GM19035 (cell line): ENCODE measurements around the gene HAAO.

Experiments
- ATAC-seq: cut with Tn5 transposase; IDR thresholded peaks from one replicate; pipeline ENCODE4 v1.9.1; 2021; ENCODE audit not compliant: unreplicated experiment

The HAAO gene

DNA sequence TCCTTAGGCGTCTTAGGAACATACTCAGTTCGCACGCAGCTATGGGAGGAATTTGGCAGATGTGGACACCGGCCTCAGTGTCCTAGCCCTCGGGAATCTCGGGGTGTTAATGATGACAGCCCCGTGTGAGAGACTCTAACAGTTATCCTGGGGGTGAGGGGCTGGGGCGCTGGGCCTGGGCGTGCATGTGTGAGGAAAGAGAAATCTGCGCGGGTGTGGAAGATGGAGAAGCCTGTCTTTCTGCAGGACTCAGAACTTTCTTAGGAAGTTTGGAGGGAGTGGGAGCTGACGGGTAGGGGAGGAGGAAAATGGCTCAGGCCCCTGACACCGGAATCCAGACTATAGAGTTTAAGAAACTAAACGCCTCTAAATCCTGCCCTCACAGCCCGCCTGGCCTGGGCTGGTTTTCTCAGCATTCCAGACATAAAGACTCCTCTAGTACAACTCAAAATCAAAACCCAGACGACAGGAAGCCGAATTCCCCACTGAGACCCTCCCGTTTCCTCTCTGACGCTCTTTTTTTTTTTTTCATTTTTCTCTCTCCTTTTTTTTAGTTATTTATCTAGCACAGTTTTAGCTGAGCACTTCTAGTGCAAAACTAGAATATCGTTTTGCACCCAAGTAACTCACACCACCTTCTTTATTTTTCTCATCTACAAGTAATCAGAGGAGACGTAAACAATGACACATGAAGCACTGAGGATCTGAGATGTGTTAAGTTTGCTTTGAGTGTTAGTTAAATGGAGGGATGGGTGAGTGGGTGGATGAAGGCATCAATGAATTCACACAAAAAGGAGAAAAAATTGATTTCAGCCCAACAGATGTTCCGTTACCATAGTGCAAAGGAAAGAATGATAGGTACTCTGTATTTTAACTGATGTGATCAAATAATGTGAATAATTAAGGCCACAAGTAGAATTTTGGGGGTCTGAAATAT lies 1.2 kb upstream of the HAAO start:
- ATAC-seq, result no peak

DNA sequence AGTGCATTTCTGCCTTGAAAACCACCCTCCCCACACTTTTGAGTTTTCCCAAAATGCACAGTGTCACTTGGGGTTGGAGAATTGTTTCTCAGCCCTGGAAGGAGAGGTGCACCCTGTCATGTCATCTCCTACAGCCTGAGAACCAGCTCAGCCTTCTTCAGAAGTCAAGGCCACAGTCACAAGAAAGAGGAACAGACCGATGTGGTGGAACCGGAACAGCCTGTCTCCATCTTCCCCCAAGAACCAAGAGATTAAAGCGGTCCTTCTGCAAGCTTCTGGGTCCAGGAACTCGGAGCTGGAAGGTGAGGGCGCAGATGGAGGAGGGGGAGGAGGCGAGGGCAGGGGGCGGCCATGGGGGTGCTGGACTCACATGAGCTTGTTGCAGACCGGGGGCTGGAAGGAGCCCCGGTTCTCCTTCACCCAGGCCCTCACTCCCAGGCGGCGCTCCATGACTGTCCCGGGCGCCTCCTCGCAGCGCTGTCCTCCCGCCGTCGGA lies 248 bp downstream of the HAAO start:
- peak; percentile 16 for ATAC-seq

DNA sequence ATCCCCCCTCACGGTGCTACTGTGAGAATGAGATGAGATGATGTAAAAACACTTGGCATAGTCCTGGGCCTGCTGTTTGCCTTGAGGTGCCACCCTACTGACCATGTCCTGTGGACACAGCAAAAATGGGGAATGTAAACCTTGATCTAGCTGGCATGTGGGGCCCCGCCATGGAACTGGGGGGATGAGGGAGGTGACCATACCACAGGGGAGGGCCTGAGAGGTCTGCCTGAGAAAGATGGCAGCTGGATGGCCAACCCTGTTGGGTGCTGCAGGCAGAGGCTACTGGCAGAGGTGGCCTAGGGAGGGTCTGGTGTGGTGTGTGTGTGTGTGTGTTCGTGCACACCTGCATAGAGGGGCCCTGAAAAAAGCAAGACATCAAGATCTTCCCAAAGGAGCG lies 777 bp downstream of the HAAO start:
- no peak for ATAC-seq

DNA sequence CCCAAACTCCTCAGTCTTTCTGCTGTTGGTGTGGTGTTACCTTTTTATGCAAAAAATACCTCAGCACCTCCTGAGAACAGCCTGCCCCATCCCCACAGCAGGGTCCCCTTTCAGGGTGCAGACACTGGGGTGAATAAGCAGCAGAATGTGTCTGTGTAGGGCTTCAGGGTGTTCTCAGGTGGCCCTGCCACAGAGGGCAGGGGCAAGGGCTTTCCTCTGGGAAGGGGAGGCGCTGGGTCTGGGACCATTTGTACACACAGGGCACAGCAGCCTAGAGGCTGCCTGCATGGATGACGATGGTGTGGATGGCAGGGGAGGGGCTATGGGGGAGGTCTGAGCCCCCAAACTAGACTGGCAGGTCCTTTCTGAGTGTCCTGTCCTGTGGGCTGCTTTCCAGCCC lies 2.6 kb downstream of the HAAO start:
- ATAC-seq, result no peak

DNA sequence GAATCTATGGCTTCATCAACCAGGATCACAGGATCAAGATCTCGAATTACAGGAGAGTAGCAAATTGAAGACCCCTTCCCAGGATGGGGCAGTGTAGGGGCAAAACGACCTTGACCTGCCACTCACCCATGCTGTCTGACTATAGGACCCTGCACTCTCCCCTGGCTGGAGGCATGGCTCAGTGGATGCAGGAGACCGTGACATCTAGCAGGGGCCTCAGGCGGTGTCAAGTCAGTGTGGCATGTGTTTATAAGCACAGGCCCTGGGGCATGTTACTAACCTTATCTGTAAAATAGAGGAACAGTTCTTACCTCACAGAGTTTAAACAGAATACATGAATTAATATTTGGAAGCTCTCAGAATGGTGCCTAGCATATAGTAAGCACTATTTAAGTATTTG lies 3.5 kb downstream of the HAAO start:
- no peak for ATAC-seq

DNA sequence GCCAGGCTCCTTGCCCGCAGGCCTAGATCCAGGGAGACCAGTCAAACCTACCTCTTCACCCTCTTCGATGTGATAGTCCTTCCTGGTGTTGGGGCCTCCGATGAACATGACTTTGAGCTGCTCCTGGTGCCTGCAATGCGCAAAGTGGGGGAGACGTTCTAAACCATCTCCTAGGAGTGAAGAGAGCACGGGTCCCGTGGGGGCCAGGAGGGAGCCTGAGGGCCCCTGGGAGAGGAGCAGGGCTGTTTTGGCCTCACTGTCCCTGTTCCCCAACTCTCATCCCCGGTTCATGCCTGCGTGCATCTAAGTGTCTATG lies 3.9 kb downstream of the HAAO start:
- ATAC-seq, result no peak

DNA sequence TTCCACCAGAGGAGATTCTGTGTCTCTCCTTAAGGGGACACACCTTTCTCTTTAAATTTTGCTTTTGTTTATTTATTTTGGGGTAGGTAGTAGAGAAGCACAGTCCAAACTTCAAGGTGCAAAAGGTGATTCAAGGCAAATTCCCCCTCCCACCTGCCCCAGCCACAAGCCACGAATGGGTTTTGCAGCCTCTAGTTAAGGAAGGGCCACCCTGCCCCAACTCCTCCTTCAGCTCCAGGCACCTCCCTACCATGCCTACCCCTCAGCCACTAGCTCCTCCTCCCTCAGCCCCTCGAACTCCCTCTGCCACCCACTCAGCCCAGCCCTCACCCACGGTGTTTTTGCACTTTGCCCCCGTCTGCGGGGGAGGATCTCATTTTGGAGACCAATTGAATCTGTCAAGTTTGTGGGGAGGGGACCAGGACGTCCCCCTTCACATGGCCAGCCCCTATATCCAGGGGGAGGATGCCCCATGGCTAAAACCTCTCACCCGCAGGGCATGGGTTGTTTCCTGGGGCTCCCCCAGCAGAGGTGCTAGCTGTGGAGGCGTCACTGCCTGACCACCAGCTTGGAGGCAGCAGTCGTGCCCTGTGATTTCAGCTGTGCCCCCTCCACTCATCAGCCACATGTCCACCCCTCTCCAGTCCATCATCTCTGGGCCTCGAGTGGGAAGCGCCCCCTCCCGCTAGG lies 4.5 kb downstream of the HAAO start:
- no peak for ATAC-seq

DNA sequence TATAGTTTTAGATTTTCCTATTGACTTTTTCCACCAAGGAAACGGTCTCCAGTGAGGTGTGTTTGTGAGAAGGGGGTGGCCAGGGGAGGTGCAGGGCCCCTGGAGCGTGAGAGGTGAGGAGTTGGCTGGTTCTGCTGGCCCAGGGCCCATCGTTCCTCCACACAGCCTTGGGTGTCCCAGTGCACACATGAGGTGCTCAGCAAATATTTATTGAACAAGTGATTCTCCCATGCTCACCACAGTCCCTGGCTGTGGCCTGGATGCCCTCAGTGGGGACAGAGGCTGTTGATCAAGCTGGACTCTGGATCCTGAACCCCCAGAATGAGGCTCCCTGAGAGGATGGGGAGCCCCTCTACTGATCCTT lies 5.0 kb downstream of the HAAO start:
- ATAC-seq, result no peak

DNA sequence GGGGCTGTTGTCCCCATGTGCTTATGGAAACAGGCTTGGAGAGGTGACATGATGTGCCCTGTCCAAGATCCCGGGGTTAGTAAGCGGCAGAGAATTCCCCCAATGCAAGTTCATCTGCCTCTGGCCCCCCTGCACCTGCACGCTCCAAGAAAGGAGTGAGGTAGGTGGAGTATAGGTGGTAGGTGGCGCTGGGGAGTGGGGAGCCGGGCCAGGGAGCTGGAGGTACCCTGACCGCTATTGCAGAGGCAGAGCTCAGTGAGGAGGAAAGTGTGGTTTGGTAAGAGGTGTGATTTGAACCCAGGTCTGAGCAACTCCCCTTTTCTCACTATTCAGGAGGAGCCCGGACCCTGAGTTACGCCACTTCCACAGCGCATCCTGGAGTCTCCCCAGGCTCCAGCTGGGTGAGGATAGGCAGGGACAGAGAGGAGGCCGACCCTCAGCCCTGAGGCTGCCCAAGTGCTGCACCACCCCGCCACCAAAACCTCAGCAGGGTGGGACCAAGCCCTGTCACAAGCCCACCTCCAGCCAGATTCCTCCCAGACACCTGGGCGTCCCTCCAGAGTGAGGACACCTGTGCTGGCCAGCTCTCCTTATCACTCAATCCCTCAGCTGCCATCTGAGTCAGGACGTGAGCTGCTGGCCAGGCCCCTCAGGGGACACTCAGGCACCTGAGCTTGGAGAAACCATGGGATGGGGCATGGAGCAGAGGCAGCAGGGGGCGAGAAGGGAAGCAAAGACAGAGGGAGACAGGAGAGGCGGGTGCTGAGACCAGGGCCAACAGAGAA lies 5.6 kb downstream of the HAAO start:
- ATAC-seq, result no peak

DNA sequence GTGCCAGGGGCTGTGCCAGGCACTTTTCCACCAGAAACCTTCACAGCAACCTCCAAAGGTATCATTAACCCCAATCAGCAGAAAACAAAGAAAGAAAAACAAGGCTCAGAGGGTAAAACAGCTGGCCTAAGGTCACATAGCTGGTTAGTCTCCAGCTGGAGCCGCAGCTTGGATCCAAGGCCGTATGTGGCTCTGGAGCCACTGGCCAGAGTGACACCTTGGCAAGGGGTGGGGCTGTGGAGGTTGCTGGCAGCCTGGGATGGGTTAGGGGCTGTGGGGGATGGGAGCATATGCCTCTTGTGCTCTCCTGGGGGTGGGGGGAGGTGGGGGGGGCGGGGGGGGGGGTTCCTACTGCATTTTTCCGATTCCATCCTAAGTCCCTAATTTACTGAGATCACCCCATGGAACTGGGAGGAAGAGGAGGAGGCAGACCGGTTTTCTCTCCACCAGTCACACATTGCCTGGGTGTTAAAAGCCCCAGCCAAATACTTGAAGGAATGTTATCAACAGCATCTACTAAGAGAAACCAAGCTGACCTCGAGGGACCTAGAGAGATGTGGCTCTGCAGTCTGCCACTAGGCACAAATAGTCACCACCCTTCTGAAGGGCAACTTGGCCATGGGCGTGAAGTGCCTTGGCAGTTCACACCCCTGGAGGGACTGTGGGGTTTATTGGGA lies 8.0 kb downstream of the HAAO start:
- ATAC-seq, result no peak

DNA sequence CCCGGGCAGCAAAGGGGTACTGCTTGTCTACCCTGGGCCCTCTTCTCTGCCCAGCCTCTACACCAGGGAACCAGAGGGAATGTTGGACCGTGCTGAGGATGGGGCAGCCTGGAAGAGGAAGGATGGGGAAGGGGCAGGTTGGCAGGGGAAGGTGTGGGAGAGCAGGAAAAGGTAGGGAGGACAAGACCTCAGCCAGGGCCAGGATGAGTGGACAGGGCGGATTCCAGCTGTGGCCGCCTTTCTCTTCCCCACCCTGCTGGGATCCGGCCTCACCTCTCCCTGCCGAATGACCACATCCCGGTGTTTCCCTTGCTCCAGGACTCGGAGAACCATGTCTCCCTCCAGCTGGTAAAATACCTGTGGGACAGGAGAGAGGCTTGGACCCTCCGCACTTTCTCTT lies 8.9 kb downstream of the HAAO start:
- ATAC-seq, result no peak

DNA sequence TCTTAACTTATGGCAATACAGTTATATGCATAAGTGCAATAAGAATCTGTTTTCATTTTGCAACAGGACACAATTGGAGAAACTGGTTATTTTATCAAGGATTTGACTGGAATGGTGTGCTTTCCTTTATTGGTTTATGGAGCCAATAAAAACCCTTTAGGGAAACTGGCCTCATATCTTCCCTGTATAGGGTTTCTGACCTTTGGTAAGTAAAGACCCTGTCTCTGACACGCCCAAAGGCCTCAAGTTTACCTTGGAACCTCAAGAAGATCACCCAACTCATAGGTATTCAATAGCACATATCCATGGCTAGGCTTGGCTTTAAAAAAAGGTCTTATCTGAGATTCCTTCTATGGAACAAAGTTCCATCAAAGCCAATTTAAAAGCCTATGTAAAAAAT lies 11.2 kb downstream of the HAAO start:
- no peak for ATAC-seq

DNA sequence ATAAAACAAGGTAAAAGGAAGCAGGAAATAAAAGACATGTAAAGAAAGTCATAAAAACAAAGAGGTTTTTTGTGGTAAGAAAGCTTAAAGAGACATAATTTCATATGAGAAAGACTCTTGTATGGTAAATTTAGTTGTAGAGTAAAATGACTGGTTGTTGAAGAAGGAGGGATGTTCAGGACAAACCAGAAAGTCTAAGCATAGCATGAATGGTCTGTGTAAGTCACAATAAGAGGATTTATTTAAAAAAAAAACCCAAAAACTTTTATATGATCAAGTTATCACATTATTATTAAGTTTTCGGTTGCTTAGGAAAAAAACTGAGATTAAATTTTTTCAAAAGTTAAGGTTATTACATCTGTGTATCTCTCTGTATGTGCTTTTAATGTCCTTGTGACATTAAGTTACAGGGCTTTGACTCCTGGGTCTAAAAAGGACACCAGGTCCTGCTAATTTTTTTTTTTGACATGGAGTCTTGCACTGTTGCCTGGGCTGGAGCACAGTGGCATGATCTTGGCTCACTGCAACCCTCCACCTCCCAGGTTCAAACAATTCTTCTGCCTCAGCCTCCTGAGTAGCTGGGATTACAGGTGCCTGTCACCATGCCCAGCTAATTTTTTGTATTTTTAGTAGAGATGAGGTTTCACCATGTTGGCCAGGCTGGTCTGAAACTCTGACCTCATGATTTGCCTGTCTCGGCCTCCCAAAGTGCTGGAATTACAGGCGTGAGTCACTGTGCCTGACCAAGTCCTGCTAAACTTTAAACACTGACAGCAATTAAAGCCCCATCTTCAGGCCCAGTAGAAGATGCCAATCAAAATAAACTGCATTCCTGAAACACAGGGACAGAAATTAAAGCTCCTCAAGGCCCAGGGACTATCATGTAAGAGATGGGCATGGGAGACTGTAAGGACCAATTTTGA lies 14.2 kb downstream of the HAAO start:
- ATAC-seq, result no peak

DNA sequence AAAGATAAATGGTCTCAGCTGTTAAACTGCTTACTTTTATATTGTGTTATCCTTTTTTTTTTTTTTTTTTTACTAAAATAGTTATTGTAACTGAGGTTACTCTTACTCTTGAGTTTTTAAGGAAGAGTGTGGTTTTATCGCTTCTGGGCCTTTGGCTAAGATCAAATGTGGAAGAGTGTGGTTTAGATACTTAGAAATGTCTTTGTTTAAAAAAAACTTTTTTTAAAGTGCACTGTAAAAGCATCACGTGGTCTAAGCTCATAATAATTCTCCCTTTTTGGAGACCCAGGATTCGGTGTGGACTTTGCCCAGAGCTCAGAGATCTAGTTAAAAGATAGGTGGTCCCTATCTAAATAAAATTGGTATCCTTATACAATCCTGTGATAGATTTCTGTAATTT lies 16.6 kb downstream of the HAAO start:
- ATAC-seq, result no peak

DNA sequence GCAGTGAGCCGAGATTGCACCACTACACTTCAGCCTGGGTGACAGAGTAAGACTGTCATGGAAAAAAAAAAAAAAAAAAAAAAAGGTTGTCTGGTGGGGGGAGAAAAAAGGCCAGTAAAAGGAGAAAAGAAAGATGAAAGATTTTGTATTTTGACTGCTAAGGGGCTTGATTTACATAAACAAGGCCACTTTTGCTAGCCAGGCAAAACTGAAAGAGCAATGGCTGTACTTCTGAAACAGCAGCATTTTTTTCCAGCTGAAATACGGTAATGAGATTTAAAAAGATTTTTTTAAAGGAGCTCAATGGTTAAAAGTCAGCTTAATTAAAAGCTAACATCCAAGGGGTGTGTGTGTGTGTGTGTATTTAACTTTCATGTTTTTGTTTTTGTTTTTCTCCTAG lies 17.2 kb downstream of the HAAO start:
- peak; percentile 60 for ATAC-seq

DNA sequence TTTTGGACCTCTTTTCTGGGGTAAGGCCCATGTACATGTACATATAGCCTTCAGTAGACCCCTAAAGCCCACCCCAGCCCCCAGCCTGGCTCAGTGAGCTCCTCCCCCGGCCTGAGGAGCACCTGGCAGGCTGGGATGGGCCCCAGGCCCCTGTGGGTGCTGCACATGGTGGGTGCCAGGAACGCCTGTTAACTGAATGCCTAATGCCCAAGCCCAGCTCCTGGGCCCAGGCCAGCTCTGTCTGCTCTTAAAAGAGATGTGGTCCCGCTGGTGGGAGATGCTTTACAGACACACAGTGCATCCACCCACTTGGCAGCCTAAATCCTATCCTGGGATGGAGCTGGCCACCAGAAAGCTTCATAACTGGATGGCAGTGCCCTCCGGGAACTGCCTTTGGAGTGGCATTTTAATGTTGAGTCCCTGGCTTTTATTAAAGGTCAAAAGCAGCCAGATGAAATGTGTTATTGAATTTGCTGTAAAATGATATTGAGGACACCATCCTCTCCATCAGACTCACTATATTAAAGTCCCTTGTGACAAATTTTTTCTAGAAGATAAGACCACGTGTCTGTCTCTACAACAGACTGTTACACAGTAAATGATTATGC lies 20.7 kb downstream of the HAAO start:
- ATAC-seq, result no peak

DNA sequence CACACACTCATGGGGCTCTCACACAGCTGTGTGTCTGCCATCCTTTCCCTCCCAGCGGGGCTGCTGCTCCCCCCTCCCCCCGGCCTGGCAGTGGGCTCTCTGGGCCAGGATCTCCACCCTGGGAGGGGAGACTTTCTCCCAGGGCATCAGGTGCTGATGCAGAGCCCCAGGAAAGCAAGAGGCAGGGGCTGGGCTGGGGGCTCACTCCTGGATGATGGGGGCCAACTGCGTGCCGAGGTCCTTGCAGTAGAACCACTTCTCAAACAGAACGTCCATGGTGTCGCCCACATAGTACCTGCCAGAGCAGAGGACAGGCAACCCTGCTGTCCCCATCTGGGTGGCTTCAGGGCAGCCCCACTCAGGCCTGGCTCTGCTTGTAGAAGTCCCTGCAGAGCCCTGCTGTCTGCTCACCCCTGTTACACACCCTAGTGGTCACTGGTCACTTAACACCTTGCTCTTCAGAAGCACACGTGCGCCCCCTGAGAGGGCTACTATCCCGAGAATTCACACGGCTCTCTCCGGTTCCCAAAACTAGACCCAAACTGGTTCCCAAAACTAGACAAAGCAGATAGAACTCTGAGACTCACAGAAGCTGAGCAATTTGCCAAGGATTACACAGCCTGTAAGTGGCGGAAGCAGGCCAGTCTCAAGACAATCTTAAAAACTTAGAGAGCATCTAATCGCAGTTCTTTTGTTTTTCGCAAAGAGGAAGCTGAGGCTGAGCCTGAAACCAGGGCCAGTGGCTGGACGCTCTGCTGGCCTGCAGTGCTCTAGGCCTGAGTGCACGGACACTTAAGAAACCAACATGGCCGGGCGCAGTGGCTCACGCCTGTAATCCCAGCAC lies 21.9 kb downstream of the HAAO start:
- ATAC-seq, result no peak

DNA sequence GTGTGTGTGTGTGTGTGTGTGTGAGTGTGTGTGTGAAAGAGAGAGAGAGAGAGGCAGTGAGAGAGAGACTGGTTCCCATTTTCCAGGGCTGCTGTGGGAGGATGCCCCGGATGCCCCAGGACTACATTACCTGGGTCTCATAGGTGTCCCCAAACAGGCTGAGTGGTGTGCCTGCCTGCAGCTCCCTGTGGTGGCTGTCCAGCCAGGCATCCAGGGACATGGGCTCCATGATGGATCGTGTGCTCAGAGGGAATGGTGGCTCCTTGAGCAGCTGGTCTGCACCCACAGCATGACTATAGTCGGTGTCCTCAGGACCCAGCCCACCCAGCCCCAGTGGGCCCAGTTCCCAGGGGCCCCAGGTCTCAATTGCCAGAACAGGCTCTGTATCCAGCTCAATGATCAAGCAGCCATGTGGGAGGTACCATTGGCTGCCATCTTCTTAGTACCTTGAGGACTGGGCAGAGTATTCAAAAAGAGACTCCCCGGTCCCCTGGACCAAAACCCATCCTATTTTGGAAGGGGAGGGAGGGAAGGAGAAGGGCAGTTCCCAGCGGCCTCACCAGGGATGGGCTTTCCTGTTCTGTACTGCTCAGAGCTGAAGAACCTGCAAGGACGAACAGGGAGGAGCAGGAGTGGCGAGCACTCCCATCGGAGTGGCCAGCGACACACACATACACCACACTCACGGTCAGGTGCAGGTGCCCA lies 22.6 kb downstream of the HAAO start:
- ATAC-seq, result no peak
